ENCODE measurements around the gene TSR2.

Gene TSR2

GRCh38 chrX:54416965-54417364 lies 23.2 kb upstream of the TSR2 start:
- no CpG with 5 or more reads among the region's 2 CpGs for WGBS (ENCODE audit: insufficient coverage)
- H3K4me3 ChIP-seq (ENCODE audit: control insufficient read depth in 1 of 7, extremely low read depth in 1 of 7, insufficient read depth in 4 of 7, low read depth in 2 of 7, low read length in 6 of 7) = no peak overlapping the region
- H3K9me3 ChIP-seq (ENCODE audit: control extremely low read depth in 1 of 5, control insufficient read depth in 4 of 5, insufficient read depth in 2 of 5, low read depth in 1 of 5, low read length in 4 of 5) = no peaks in the 10 kb centered on the region
- no peak for DNase-seq
- H3K27ac ChIP-seq (ENCODE audit: insufficient read depth in 1 of 2, low read depth in 1 of 2, low read length in 2 of 2, poor library complexity in 1 of 2, severe bottlenecking in 2 of 2) = no peak overlapping the region
- no peaks in the 10 kb centered on the region for H3K36me3 ChIP-seq (ENCODE audit: control insufficient read depth in 4 of 4, insufficient read depth in 4 of 4, low read length in 3 of 4)
- peaks cover 0 to 9% (median 1%) of the 10 kb centered on the region in 4 experiments for H3K4me1 ChIP-seq (ENCODE audit: control extremely low read depth in 1 of 4, control insufficient read depth in 4 of 4, insufficient read depth in 4 of 4, low read length in 3 of 4)
- POLR2A ChIA-PET = no interaction called here
- CTCF ChIA-PET = no interaction called here
- H3K27me3 ChIP-seq (replicated peaks in 2 of 5; ENCODE audit: control insufficient read depth in 4 of 5, insufficient read depth in 5 of 5, low read length in 4 of 5) = peaks cover 0 to 37% (median 6%) of the 10 kb centered on the region in 5 experiments

GRCh38 chrX:54419559-54420302 lies 20.5 kb upstream of the TSR2 start:
- H3K4me3 ChIP-seq (ENCODE audit: control insufficient read depth in 1 of 7, extremely low read depth in 1 of 7, insufficient read depth in 4 of 7, low read depth in 2 of 7, low read length in 6 of 7) = no peak overlapping the region
- peaks cover 0 to 28% (median 3%) of the 10 kb centered on the region in 5 experiments for H3K27me3 ChIP-seq (replicated peaks in 2 of 5; ENCODE audit: control insufficient read depth in 4 of 5, insufficient read depth in 5 of 5, low read length in 4 of 5)
- H3K4me1 ChIP-seq (ENCODE audit: control extremely low read depth in 1 of 4, control insufficient read depth in 4 of 4, insufficient read depth in 4 of 4, low read length in 3 of 4) = peaks cover 0 to 6% (median 1%) of the 10 kb centered on the region in 4 experiments
- WGBS (ENCODE audit: insufficient coverage) = 74% methylated on average over 3 of the region's 3 CpGs
- no peaks in the 10 kb centered on the region for H3K36me3 ChIP-seq (ENCODE audit: control insufficient read depth in 4 of 4, insufficient read depth in 4 of 4, low read length in 3 of 4)
- ChIA-PET CTCF (no interaction called here), POLR2A (no interaction called here)
- H3K9me3 ChIP-seq (ENCODE audit: control extremely low read depth in 1 of 5, control insufficient read depth in 4 of 5, insufficient read depth in 2 of 5, low read depth in 1 of 5, low read length in 4 of 5) = no peaks in the 10 kb centered on the region
- H3K27ac ChIP-seq (ENCODE audit: insufficient read depth in 1 of 2, low read depth in 1 of 2, low read length in 2 of 2, poor library complexity in 1 of 2, severe bottlenecking in 2 of 2) = no peak overlapping the region
- DNase-seq = no peak

GRCh38 chrX:54422168-54422567 lies 18.0 kb upstream of the TSR2 start:
- Histone ChIP-seq H3K27me3 (replicated peaks in 2 of 5; ENCODE audit: control insufficient read depth in 4 of 5, insufficient read depth in 5 of 5, low read length in 4 of 5) (peaks cover 0 to 24% (median 2%) of the 10 kb centered on the region in 5 experiments), H3K4me1 (ENCODE audit: control extremely low read depth in 1 of 4, control insufficient read depth in 4 of 4, insufficient read depth in 4 of 4, low read length in 3 of 4) (no peaks in the 10 kb centered on the region), H3K36me3 (ENCODE audit: control insufficient read depth in 4 of 4, insufficient read depth in 4 of 4, low read length in 3 of 4) (no peaks in the 10 kb centered on the region), H3K27ac (ENCODE audit: insufficient read depth in 1 of 2, low read depth in 1 of 2, low read length in 2 of 2, poor library complexity in 1 of 2, severe bottlenecking in 2 of 2) (no peak overlapping the region), H3K4me3 (ENCODE audit: control insufficient read depth in 1 of 7, extremely low read depth in 1 of 7, insufficient read depth in 4 of 7, low read depth in 2 of 7, low read length in 6 of 7) (no peak overlapping the region), H3K9me3 (ENCODE audit: control extremely low read depth in 1 of 5, control insufficient read depth in 4 of 5, insufficient read depth in 2 of 5, low read depth in 1 of 5, low read length in 4 of 5) (no peaks in the 10 kb centered on the region)
- 33% methylated on average over 1 of the region's 3 CpGs for WGBS (ENCODE audit: insufficient coverage)
- DNase-seq = no peak
- ChIA-PET POLR2A (no interaction called here), CTCF (no interaction called here)

GRCh38 chrX:54423161-54423888 lies 16.9 kb upstream of the TSR2 start:
- ChIA-PET POLR2A (no interaction called here), CTCF (interaction anchor here (0.7 kb wide), 1 partner anchor 36 kb away, joined by 3 read pairs; no protein-coding TSS in a partner anchor)
- no peak overlapping the region for H3K27ac ChIP-seq (ENCODE audit: insufficient read depth in 1 of 2, low read depth in 1 of 2, low read length in 2 of 2, poor library complexity in 1 of 2, severe bottlenecking in 2 of 2)
- no peaks in the 10 kb centered on the region for H3K9me3 ChIP-seq (ENCODE audit: control extremely low read depth in 1 of 5, control insufficient read depth in 4 of 5, insufficient read depth in 2 of 5, low read depth in 1 of 5, low read length in 4 of 5)
- 39% methylated on average over 8 of the region's 14 CpGs for WGBS (ENCODE audit: insufficient coverage)
- no peaks in the 10 kb centered on the region for H3K36me3 ChIP-seq (ENCODE audit: control insufficient read depth in 4 of 4, insufficient read depth in 4 of 4, low read length in 3 of 4)
- H3K4me3 ChIP-seq (ENCODE audit: control insufficient read depth in 1 of 7, extremely low read depth in 1 of 7, insufficient read depth in 4 of 7, low read depth in 2 of 7, low read length in 6 of 7) = no peak overlapping the region
- DNase-seq = peak in 2 of 3 donors; percentile 35 to 36
- no peaks in the 10 kb centered on the region for H3K4me1 ChIP-seq (ENCODE audit: control extremely low read depth in 1 of 4, control insufficient read depth in 4 of 4, insufficient read depth in 4 of 4, low read length in 3 of 4)
- H3K27me3 ChIP-seq (replicated peaks in 2 of 5; ENCODE audit: control insufficient read depth in 4 of 5, insufficient read depth in 5 of 5, low read length in 4 of 5) = peaks cover 0 to 24% (median 4%) of the 10 kb centered on the region in 5 experiments

- ChIA-PET CTCF (no interaction called here), POLR2A (no interaction called here)
- H3K4me3 ChIP-seq (ENCODE audit: control insufficient read depth in 1 of 7, extremely low read depth in 1 of 7, insufficient read depth in 4 of 7, low read depth in 2 of 7, low read length in 6 of 7) = no peak overlapping the region
- H3K9me3 ChIP-seq (ENCODE audit: control extremely low read depth in 1 of 5, control insufficient read depth in 4 of 5, insufficient read depth in 2 of 5, low read depth in 1 of 5, low read length in 4 of 5) = no peaks in the 10 kb centered on the region
- H3K36me3 ChIP-seq (ENCODE audit: control insufficient read depth in 4 of 4, insufficient read depth in 4 of 4, low read length in 3 of 4) = no peaks in the 10 kb centered on the region
- DNase-seq = no peak
- H3K27ac ChIP-seq (ENCODE audit: insufficient read depth in 1 of 2, low read depth in 1 of 2, low read length in 2 of 2, poor library complexity in 1 of 2, severe bottlenecking in 2 of 2) = no peak overlapping the region
- no CpG with 5 or more reads among the region's 2 CpGs for WGBS (ENCODE audit: insufficient coverage)
- no peaks in the 10 kb centered on the region for H3K4me1 ChIP-seq (ENCODE audit: control extremely low read depth in 1 of 4, control insufficient read depth in 4 of 4, insufficient read depth in 4 of 4, low read length in 3 of 4)
- peaks cover 0 to 6% (median 0%) of the 10 kb centered on the region in 5 experiments for H3K27me3 ChIP-seq (replicated peaks in 2 of 5; ENCODE audit: control insufficient read depth in 4 of 5, insufficient read depth in 5 of 5, low read length in 4 of 5)
Observed at GRCh38 chrX:54427837-54428424, 12.3 kb upstream of the TSR2 start.

- no peaks in the 10 kb centered on the region for H3K9me3 ChIP-seq (ENCODE audit: control extremely low read depth in 1 of 5, control insufficient read depth in 4 of 5, insufficient read depth in 2 of 5, low read depth in 1 of 5, low read length in 4 of 5)
- peaks cover 0 to 10% (median 0%) of the 10 kb centered on the region in 5 experiments for H3K27me3 ChIP-seq (replicated peaks in 2 of 5; ENCODE audit: control insufficient read depth in 4 of 5, insufficient read depth in 5 of 5, low read length in 4 of 5)
- no peak overlapping the region for H3K4me3 ChIP-seq (ENCODE audit: control insufficient read depth in 1 of 7, extremely low read depth in 1 of 7, insufficient read depth in 4 of 7, low read depth in 2 of 7, low read length in 6 of 7)
- no peak for DNase-seq
- POLR2A ChIA-PET = no interaction called here
- no peak overlapping the region for H3K27ac ChIP-seq (ENCODE audit: insufficient read depth in 1 of 2, low read depth in 1 of 2, low read length in 2 of 2, poor library complexity in 1 of 2, severe bottlenecking in 2 of 2)
- CTCF ChIA-PET = no interaction called here
- no peaks in the 10 kb centered on the region for H3K4me1 ChIP-seq (ENCODE audit: control extremely low read depth in 1 of 4, control insufficient read depth in 4 of 4, insufficient read depth in 4 of 4, low read length in 3 of 4)
- H3K36me3 ChIP-seq (ENCODE audit: control insufficient read depth in 4 of 4, insufficient read depth in 4 of 4, low read length in 3 of 4) = no peaks in the 10 kb centered on the region
Observed at GRCh38 chrX:54430519-54430918, 9.7 kb upstream of the TSR2 start.

- ChIA-PET POLR2A (no interaction called here), CTCF (no interaction called here)
- Histone ChIP-seq H3K27ac (ENCODE audit: insufficient read depth in 1 of 2, low read depth in 1 of 2, low read length in 2 of 2, poor library complexity in 1 of 2, severe bottlenecking in 2 of 2) (no peak overlapping the region), H3K9me3 (ENCODE audit: control extremely low read depth in 1 of 5, control insufficient read depth in 4 of 5, insufficient read depth in 2 of 5, low read depth in 1 of 5, low read length in 4 of 5) (no peaks in the 10 kb centered on the region), H3K36me3 (ENCODE audit: control insufficient read depth in 4 of 4, insufficient read depth in 4 of 4, low read length in 3 of 4) (no peaks in the 10 kb centered on the region), H3K4me1 (ENCODE audit: control extremely low read depth in 1 of 4, control insufficient read depth in 4 of 4, insufficient read depth in 4 of 4, low read length in 3 of 4) (peaks cover 0 to 3% (median 0%) of the 10 kb centered on the region in 4 experiments), H3K4me3 (ENCODE audit: control insufficient read depth in 1 of 7, extremely low read depth in 1 of 7, insufficient read depth in 4 of 7, low read depth in 2 of 7, low read length in 6 of 7) (no peak overlapping the region), H3K27me3 (replicated peaks in 2 of 5; ENCODE audit: control insufficient read depth in 4 of 5, insufficient read depth in 5 of 5, low read length in 4 of 5) (peaks cover 0 to 8% (median 0%) of the 10 kb centered on the region in 5 experiments)
- no peak for DNase-seq
- 68% methylated on average over 2 of the region's 2 CpGs for WGBS (ENCODE audit: insufficient coverage)
Observed at GRCh38 chrX:54435121-54435520, 5.1 kb upstream of the TSR2 start.

All from common myeloid progenitor, CD34-positive (primary cell).